GM12865 (cell line): ENCODE results near the gene LRRC43.

Source experiments
- DNase-seq: peaks from one replicate; pipeline ENCODE4 v3.0.0; 2010; ENCODE audit warnings: low read depth
- H3K4me3 ChIP-seq: 2 replicates; pipeline ENCODE4 v1.5.1; 2011; ENCODE audit warnings: mild to moderate bottlenecking, low read depth, low read length, control low read depth
- CTCF ChIP-seq: IDR thresholded peaks from 2 replicates; pipeline ENCODE4 v1.5.1; 2011; ENCODE audit warnings: low read length, control low read depth, low read depth, inconsistent platforms; ENCODE audit not compliant: insufficient read depth; ENCODE audit errors: missing control alignments

LRRC43 gene

GRCh38 chr12:122226366-122227125 lies 43.6 kb downstream of the LRRC43 start:
- TF ChIP-seq CTCF = no peak
- peak; percentile 5 for DNase-seq
- H3K4me3 ChIP-seq = peak overlapping the region; percentile 56

- H3K4me3 ChIP-seq = no peak overlapping the region
- no peak for TF ChIP-seq CTCF
- DNase-seq = no peak
Measured at GRCh38 chr12:122227341-122227740, 44.4 kb downstream of the LRRC43 start.

- no peak for DNase-seq
- no peak for TF ChIP-seq CTCF
- H3K4me3 ChIP-seq = no peak overlapping the region
Measured at GRCh38 chr12:122228092-122228491, 45.2 kb downstream of the LRRC43 start.

- no peak overlapping the region for H3K4me3 ChIP-seq
- TF ChIP-seq CTCF = no peak
- DNase-seq = no peak
Measured at GRCh38 chr12:122230798-122231197, 47.9 kb downstream of the LRRC43 start.

- TF ChIP-seq CTCF = no peak
- DNase-seq = no peak
- no peak overlapping the region for H3K4me3 ChIP-seq
Measured at GRCh38 chr12:122232691-122233090, 49.8 kb downstream of the LRRC43 start.

GRCh38 chr12:122235741-122236140 lies 52.8 kb downstream of the LRRC43 start:
- no peak for TF ChIP-seq CTCF
- H3K4me3 ChIP-seq = no peak overlapping the region
- no peak for DNase-seq

GRCh38 chr12:122238861-122239260 lies 55.9 kb downstream of the LRRC43 start:
- DNase-seq = no peak
- no peak overlapping the region for H3K4me3 ChIP-seq
- TF ChIP-seq CTCF = no peak
